ENCODE data around the gene NRAP. TPM values are rescaled to one million over a fixed set of nuclear protein-coding genes. Genes with fewer than 3 reads are reported as not detected.

The NRAP gene
- total and polyA plus RNA-seq, 2 experiments from 2014 or later, result not detected

GRCh38 chr10:113687037-113687436 is 23.2 kb upstream of the NRAP start:
- Histone ChIP-seq H2AFZ (no peak overlapping the region), H3K4me1 (ENCODE audit: insufficient read depth) (peaks cover 12% of the 10 kb centered on the region; the same call in 1 of the 2 replicates), H3K27ac (ENCODE audit: low read depth) (no peak overlapping the region), H3K4me3 (no peak overlapping the region), H3K79me2 (replicated peaks; ENCODE audit: insufficient read depth) (peaks cover 21% of the 10 kb centered on the region; the same call in 1 of the 2 replicates), H3K27me3 (ENCODE audit: insufficient read depth) (no peaks in the 10 kb centered on the region), H3K4me2 (no peak overlapping the region), H3K9me2 (ENCODE audit: insufficient read depth) (no peaks in the 10 kb centered on the region), H3K36me3 (ENCODE audit: insufficient read depth) (no peaks in the 10 kb centered on the region), H4K20me1 (replicated peaks; ENCODE audit: insufficient read depth) (no peaks in the 10 kb centered on the region), H3F3A (replicated peaks; ENCODE audit: low read depth) (no peaks in the 10 kb centered on the region)
- peaks cover 2% of the 10 kb centered on the region for H3K27me3 Mint-ChIP-seq (ENCODE audit: insufficient read depth, low read depth, poor library complexity)
- peaks cover 11% of the 10 kb centered on the region for H3K9me3 Mint-ChIP-seq
- no peak for ATAC-seq
- no peak overlapping the region for H3K4me3 Mint-ChIP-seq
- no peak overlapping the region for H3K27ac Mint-ChIP-seq
- no peak for DNase-seq (ENCODE audit: low spot score)
- peaks cover 25% of the 10 kb centered on the region; the same call in 2 of the 3 replicates for H3K36me3 Mint-ChIP-seq (ENCODE audit: low read depth)
- TF ChIP-seq NANOG (IDR thresholded peaks at IDR 0.05; ENCODE audit: borderline replicate concordance) (no peak), EZH2phosphoT487 (IDR thresholded peaks at IDR 0.05; ENCODE audit: unreplicated experiment) (no peak), CREB1 (CRISPR knock-in tag; IDR thresholded peaks at IDR 0.05; ENCODE audit: low read depth) (no peak), STAT1 (IDR thresholded peaks at IDR 0.05; ENCODE audit: unreplicated experiment) (no peak), CTCF (conservative IDR thresholded peaks at IDR 0.05; ENCODE audit: low read depth in 2 of 2) (no peak), ZNF331 (CRISPR knock-in tag; IDR thresholded peaks at IDR 0.05; ENCODE audit: low read depth) (no peak), JUNB (IDR thresholded peaks at IDR 0.05; ENCODE audit: unreplicated experiment) (no peak), POLR2AphosphoS5 (IDR thresholded peaks at IDR 0.05; ENCODE audit: low read depth) (no peak), ZNF114 (CRISPR knock-in tag; IDR thresholded peaks at IDR 0.05) (no peak), EZH2 (IDR thresholded peaks at IDR 0.05; ENCODE audit: low read depth, unreplicated experiment) (no peak), REST (IDR thresholded peaks at IDR 0.05; ENCODE audit: unreplicated experiment) (no peak)
- TF ChIP-seq, protein P1, sequence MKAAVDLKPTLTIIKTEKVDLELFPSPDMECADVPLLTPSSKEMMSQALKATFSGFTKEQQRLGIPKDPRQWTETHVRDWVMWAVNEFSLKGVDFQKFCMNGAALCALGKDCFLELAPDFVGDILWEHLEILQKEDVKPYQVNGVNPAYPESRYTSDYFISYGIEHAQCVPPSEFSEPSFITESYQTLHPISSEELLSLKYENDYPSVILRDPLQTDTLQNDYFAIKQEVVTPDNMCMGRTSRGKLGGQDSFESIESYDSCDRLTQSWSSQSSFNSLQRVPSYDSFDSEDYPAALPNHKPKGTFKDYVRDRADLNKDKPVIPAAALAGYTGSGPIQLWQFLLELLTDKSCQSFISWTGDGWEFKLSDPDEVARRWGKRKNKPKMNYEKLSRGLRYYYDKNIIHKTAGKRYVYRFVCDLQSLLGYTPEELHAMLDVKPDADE (IDR thresholded peaks at IDR 0.05), result no peak
- TF ChIP-seq, protein P2, sequence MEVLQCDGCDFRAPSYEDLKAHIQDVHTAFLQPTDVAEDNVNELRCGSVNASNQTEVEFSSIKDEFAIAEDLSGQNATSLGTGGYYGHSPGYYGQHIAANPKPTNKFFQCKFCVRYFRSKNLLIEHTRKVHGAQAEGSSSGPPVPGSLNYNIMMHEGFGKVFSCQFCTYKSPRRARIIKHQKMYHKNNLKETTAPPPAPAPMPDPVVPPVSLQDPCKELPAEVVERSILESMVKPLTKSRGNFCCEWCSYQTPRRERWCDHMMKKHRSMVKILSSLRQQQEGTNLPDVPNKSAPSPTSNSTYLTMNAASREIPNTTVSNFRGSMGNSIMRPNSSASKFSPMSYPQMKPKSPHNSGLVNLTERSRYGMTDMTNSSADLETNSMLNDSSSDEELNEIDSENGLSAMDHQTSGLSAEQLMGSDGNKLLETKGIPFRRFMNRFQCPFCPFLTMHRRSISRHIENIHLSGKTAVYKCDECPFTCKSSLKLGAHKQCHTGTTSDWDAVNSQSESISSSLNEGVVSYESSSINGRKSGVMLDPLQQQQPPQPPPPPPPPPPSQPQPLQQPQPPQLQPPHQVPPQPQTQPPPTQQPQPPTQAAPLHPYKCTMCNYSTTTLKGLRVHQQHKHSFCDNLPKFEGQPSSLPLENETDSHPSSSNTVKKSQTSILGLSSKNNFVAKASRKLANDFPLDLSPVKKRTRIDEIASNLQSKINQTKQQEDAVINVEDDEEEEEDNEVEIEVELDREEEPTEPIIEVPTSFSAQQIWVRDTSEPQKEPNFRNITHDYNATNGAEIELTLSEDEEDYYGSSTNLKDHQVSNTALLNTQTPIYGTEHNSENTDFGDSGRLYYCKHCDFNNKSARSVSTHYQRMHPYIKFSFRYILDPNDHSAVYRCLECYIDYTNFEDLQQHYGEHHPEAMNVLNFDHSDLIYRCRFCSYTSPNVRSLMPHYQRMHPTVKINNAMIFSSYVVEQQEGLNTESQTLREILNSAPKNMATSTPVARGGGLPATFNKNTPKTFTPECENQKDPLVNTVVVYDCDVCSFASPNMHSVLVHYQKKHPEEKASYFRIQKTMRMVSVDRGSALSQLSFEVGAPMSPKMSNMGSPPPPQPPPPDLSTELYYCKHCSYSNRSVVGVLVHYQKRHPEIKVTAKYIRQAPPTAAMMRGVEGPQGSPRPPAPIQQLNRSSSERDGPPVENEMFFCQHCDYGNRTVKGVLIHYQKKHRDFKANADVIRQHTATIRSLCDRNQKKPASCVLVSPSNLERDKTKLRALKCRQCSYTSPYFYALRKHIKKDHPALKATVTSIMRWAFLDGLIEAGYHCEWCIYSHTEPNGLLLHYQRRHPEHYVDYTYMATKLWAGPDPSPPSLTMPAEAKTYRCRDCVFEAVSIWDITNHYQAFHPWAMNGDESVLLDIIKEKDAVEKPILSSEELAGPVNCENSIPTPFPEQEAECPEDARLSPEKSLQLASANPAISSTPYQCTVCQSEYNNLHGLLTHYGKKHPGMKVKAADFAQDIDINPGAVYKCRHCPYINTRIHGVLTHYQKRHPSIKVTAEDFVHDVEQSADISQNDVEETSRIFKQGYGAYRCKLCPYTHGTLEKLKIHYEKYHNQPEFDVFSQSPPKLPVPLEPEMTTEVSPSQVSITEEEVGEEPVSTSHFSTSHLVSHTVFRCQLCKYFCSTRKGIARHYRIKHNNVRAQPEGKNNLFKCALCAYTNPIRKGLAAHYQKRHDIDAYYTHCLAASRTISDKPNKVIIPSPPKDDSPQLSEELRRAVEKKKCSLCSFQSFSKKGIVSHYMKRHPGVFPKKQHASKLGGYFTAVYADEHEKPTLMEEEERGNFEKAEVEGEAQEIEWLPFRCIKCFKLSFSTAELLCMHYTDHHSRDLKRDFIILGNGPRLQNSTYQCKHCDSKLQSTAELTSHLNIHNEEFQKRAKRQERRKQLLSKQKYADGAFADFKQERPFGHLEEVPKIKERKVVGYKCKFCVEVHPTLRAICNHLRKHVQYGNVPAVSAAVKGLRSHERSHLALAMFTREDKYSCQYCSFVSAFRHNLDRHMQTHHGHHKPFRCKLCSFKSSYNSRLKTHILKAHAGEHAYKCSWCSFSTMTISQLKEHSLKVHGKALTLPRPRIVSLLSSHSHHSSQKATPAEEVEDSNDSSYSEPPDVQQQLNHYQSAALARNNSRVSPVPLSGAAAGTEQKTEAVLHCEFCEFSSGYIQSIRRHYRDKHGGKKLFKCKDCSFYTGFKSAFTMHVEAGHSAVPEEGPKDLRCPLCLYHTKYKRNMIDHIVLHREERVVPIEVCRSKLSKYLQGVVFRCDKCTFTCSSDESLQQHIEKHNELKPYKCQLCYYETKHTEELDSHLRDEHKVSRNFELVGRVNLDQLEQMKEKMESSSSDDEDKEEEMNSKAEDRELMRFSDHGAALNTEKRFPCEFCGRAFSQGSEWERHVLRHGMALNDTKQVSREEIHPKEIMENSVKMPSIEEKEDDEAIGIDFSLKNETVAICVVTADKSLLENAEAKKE (CRISPR knock-in tag; IDR thresholded peaks at IDR 0.05), result no peak
- peaks cover 9% of the 10 kb centered on the region for H3K4me1 Mint-ChIP-seq

Data from GM23338 (cell line).